ENCODE measurements around the gene RGL2. TPM values are rescaled to one million over a fixed set of nuclear protein-coding genes. Genes with fewer than 3 reads are reported as not detected.

RGL2 gene
- total and polyA plus RNA-seq, 2 of the 13 experiments (the other 11 are each of a cell fraction or from before 2014, with no cell fraction given), result 22.9 to 47.4 TPM

DNA sequence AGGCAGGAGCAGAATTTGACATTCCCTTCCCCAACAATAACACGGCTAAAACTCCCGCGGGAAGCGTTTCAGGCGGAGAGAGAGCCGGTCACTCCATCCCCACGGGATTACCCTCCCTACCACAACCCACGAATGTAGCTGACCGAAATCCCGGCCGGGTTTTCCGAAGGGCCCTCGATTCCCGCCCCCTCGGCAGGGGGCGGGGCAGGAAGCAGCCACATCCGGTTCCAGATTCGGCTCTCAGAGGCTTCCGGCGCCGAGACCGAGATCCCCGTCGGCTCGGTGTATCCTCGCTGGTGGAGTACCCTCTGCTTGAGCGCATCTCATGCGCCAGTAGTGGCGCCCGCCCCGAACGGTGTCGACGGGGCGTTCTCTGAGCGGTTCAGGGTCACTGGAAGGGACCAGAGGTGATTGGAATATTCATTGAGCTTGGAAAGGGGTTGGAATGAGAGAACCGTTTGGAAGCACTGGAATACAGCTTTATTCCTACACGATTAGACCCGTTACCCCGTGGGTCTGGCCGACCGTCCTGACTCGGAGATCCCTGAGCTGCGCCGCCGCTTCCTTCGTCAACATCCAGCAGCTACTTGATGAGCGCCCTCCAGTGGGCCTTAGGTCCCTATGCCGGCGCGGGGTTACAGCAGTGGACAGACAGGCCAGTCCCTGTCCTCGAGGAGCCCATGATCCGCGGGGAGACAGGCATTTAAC, 649 bp upstream of the RGL2 start (continued):
- TF ChIP-seq, protein P1, sequence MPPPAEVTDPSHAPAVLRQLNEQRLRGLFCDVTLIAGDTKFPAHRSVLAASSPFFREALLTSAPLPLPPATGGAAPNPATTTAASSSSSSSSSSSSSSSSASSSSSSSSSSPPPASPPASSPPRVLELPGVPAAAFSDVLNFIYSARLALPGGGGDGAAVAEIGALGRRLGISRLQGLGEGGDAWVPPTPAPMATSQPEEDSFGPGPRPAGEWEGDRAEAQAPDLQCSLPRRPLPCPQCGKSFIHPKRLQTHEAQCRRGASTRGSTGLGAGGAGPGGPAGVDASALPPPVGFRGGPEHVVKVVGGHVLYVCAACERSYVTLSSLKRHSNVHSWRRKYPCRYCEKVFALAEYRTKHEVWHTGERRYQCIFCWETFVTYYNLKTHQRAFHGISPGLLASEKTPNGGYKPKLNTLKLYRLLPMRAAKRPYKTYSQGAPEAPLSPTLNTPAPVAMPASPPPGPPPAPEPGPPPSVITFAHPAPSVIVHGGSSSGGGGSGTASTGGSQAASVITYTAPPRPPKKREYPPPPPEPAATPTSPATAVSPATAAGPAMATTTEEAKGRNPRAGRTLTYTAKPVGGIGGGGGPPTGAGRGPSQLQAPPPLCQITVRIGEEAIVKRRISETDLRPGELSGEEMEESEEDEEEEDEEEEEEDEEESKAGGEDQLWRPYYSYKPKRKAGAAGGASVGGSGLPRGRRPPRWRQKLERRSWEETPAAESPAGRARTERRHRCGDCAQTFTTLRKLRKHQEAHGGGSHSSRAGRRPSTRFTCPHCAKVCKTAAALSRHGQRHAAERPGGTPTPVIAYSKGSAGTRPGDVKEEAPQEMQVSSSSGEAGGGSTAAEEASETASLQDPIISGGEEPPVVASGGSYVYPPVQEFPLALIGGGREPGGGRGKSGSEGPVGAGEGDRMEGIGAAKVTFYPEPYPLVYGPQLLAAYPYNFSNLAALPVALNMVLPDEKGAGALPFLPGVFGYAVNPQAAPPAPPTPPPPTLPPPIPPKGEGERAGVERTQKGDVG (CRISPR knock-in tag; IDR thresholded peaks at IDR 0.05; ENCODE audit: borderline replicate concordance), result no peak
- TF ChIP-seq TP53 (CRISPR knock-in tag; conservative IDR thresholded peaks at IDR 0.05) (peak; percentile 65; the same call in 1 of the 2 replicates), FOSL2 (CRISPR knock-in tag; IDR thresholded peaks at IDR 0.05) (peak; percentile 42), ZSCAN25 (CRISPR knock-in tag; IDR thresholded peaks at IDR 0.05) (no peak; the same call in 1 of the 2 replicates), ZNF577 (CRISPR knock-in tag; IDR thresholded peaks at IDR 0.05; ENCODE audit: borderline replicate concordance, low read depth) (no peak), NCOA5 (CRISPR knock-in tag; IDR thresholded peaks at IDR 0.05) (peak; percentile 94), ZSCAN31 (CRISPR knock-in tag; IDR thresholded peaks at IDR 0.05; ENCODE audit: low read depth) (peak; percentile 75), MED1 (CRISPR knock-in tag; IDR thresholded peaks at IDR 0.05) (peak; percentile 78), IKZF1 (IDR thresholded peaks at IDR 0.05) (no peak), NFIC (IDR thresholded peaks at IDR 0.05; ENCODE audit: low read length) (peak; percentile 74; the same call in 1 of the 2 replicates), ZNF431 (CRISPR knock-in tag; IDR thresholded peaks at IDR 0.05; ENCODE audit: borderline replicate concordance, low read depth) (peak; percentile 15)
- TF ChIP-seq, protein P2, sequence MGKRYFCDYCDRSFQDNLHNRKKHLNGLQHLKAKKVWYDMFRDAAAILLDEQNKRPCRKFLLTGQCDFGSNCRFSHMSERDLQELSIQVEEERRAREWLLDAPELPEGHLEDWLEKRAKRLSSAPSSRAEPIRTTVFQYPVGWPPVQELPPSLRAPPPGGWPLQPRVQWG (CRISPR knock-in tag; IDR thresholded peaks at IDR 0.05; ENCODE audit: borderline replicate concordance, low read depth), result 0 out of 2 replicates have a peak, but pooled peaks have one; percentile 92
- TF ChIP-seq, protein P3, sequence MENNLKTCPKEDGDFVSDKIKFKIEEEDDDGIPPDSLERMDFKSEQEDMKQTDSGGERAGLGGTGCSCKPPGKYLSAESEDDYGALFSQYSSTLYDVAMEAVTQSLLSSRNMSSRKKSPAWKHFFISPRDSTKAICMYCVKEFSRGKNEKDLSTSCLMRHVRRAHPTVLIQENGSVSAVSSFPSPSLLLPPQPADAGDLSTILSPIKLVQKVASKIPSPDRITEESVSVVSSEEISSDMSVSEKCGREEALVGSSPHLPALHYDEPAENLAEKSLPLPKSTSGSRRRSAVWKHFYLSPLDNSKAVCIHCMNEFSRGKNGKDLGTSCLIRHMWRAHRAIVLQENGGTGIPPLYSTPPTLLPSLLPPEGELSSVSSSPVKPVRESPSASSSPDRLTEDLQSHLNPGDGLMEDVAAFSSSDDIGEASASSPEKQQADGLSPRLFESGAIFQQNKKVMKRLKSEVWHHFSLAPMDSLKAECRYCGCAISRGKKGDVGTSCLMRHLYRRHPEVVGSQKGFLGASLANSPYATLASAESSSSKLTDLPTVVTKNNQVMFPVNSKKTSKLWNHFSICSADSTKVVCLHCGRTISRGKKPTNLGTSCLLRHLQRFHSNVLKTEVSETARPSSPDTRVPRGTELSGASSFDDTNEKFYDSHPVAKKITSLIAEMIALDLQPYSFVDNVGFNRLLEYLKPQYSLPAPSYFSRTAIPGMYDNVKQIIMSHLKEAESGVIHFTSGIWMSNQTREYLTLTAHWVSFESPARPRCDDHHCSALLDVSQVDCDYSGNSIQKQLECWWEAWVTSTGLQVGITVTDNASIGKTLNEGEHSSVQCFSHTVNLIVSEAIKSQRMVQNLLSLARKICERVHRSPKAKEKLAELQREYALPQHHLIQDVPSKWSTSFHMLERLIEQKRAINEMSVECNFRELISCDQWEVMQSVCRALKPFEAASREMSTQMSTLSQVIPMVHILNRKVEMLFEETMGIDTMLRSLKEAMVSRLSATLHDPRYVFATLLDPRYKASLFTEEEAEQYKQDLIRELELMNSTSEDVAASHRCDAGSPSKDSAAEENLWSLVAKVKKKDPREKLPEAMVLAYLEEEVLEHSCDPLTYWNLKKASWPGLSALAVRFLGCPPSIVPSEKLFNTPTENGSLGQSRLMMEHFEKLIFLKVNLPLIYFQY (CRISPR knock-in tag; IDR thresholded peaks at IDR 0.05; ENCODE audit: borderline replicate concordance), result no peak; the same call in 1 of the 2 replicates
- TF ChIP-seq, protein P4, sequence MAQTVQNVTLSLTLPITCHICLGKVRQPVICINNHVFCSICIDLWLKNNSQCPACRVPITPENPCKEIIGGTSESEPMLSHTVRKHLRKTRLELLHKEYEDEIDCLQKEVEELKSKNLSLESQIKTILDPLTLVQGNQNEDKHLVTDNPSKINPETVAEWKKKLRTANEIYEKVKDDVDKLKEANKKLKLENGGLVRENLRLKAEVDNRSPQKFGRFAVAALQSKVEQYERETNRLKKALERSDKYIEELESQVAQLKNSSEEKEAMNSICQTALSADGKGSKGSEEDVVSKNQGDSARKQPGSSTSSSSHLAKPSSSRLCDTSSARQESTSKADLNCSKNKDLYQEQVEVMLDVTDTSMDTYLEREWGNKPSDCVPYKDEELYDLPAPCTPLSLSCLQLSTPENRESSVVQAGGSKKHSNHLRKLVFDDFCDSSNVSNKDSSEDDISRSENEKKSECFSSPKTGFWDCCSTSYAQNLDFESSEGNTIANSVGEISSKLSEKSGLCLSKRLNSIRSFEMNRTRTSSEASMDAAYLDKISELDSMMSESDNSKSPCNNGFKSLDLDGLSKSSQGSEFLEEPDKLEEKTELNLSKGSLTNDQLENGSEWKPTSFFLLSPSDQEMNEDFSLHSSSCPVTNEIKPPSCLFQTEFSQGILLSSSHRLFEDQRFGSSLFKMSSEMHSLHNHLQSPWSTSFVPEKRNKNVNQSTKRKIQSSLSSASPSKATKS (CRISPR knock-in tag; IDR thresholded peaks at IDR 0.05), result no peak; the same call in 1 of the 2 replicates
- TF ChIP-seq, protein P5, sequence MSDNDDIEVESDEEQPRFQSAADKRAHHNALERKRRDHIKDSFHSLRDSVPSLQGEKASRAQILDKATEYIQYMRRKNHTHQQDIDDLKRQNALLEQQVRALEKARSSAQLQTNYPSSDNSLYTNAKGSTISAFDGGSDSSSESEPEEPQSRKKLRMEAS (IDR thresholded peaks at IDR 0.05), result peak; percentile 68
- TF ChIP-seq, protein P6, sequence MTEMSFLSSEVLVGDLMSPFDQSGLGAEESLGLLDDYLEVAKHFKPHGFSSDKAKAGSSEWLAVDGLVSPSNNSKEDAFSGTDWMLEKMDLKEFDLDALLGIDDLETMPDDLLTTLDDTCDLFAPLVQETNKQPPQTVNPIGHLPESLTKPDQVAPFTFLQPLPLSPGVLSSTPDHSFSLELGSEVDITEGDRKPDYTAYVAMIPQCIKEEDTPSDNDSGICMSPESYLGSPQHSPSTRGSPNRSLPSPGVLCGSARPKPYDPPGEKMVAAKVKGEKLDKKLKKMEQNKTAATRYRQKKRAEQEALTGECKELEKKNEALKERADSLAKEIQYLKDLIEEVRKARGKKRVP (CRISPR knock-in tag; IDR thresholded peaks at IDR 0.05), result peak in 1 of 2 experiments; percentile 24; a peak in 2 of 4 replicates
- TF ChIP-seq, protein P7, sequence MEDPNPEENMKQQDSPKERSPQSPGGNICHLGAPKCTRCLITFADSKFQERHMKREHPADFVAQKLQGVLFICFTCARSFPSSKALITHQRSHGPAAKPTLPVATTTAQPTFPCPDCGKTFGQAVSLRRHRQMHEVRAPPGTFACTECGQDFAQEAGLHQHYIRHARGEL (CRISPR knock-in tag; IDR thresholded peaks at IDR 0.05), result peak; percentile 87; the same call in 1 of the 2 replicates

Data from HepG2 (cell line).